ENCODE data around the gene TRAPPC13.
"Not testable (repeated sequence)": the region's sequence is repeated elsewhere in the genome, so short reads cannot be mapped to it uniquely, and the experiment has no call there.

TRAPPC13 gene, protein sequence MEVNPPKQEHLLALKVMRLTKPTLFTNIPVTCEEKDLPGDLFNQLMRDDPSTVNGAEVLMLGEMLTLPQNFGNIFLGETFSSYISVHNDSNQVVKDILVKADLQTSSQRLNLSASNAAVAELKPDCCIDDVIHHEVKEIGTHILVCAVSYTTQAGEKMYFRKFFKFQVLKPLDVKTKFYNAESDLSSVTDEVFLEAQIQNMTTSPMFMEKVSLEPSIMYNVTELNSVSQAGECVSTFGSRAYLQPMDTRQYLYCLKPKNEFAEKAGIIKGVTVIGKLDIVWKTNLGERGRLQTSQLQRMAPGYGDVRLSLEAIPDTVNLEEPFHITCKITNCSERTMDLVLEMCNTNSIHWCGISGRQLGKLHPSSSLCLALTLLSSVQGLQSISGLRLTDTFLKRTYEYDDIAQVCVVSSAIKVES

DNA sequence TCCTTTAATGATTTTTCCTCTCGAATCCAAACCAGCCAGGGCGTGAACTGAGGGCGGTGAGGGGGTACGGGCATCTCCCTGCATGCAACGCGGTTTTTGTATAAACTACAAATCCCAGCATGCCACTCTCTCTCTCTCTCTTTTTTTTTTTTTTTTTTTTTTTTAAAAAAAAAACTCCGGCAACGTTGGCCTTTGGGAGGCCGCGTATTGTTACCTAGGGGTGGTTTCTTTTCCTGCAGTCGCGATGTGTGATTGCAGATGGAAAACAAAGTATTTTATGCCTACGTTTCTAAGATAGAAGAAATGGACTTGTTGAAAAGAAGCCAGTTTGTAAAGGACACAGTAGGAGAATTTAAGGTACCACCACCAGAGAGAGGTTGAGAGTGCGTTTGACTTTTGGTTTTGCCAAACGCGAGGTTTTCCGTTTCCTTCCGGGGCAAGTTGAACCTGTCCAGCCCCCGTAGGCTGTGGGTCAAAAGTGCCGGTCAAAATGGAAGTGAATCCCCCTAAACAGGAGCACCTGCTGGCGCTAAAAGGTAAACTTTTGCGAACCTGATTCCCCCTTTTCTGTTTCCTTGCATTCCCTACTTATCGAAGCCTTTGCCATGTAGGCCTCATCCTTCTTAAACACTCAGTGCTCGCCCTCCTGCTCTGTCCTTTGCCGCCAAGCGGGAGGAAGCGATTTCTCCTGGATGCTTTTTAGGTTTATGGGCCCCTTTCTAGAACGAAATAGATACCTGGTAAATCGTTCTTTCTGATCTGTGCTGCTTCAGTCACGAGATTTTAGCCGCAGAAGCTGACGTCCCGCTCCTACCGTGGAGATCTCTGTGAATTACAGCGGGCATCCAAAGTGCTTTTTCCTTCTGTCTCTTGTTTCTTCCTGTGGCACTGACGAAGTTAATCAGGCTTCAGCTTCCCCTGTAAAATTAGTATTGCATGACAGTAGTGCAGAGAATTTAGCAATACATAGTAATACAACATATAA, at the start of gene TRAPPC13, which contains the start of gene SHLD3:
TSS of gene TRAPPC13 (plus strand) at position 457 of the 985 bp plus-strand sequence. CDS start at position 491, 34 bp downstream.
TSS of gene SHLD3 (plus strand) at position 457 of the 985 bp plus-strand sequence. CDS start 4,561 bp downstream, outside the sequence.
- DNase-seq (ENCODE audit: low read depth), result peak; percentile 65

DNA sequence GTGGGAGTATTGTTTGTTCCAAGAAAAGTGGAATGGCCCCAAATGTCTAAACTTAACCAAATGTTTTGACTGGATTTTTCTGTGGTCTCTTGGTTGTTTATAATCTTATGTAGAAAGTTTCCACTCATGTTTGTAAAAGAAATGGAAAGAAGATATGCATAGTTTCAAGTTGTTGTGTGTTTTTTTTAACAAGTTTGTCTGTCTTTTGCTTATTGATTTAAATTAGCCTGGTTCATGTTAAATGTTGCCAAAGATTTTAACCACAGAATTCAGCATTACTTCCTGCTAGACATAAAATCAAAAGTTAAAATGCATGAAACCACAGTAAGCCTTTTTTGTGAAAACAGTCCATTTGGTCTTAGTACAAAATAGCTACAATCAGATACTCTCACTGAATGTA, 47.7 kb upstream of the TRAPPC13 start:
- no peak for DNase-seq (ENCODE audit: low read depth)

DNA sequence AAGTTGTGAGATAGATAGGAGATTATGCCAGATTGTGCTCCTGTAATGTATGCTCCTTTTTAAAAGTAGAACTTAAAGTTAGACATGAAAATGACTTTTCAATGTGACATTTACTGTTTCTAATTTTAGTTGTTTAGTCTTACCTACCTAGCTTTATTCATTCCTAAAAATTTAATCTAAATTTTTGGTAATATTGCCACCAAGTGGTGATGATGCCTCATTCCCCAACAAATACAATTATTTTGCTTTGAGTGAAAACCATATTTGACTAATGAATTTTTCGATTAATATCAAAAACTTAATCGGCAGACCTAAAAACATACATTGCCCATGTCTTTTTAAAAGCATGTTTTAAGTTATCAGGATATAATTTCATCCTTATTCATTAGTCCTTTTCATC, 36.1 kb upstream of the TRAPPC13 start:
- DNase-seq (ENCODE audit: low read depth), result no peak

DNA sequence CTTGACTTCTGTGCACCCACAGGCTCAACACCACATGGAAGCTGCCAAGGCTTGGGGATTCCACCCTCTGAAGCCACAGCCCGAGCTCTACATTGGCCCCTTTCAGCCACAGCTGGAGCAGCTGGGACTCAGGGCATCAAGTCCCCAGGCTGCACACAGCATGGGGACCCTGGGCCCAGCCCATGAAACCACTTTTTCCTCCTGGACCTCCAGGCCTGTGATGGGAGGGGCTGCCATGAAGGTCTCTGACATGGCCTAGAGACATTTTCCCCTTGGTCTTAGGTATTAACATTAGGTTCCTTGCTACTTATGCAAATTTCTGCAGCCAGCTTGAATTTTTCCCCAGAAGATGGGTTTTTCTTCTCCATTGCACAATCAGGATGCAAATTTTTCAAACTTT, 23.1 kb upstream of the TRAPPC13 start:
- not testable (repeated sequence) for DNase-seq (ENCODE audit: low read depth)

DNA sequence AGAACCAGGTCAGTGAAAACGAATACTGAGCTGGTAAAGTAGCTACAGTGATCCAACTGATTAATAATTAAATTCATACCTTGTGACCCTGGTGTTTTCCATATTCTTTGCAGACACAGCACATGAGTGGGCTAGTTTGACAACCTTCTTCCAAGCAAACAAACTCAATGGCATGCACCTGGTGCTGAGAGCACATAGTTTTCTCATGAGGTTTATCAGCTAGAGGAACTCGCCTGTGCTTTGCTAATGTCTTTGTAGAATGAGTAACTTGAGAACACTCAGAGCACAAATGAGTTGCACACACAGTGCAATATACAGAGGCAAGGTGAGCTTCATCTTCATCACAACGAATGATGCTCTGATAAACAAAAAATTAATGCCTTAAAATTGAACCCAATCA, 13.3 kb upstream of the TRAPPC13 start:
- DNase-seq (ENCODE audit: low read depth), result no peak

DNA sequence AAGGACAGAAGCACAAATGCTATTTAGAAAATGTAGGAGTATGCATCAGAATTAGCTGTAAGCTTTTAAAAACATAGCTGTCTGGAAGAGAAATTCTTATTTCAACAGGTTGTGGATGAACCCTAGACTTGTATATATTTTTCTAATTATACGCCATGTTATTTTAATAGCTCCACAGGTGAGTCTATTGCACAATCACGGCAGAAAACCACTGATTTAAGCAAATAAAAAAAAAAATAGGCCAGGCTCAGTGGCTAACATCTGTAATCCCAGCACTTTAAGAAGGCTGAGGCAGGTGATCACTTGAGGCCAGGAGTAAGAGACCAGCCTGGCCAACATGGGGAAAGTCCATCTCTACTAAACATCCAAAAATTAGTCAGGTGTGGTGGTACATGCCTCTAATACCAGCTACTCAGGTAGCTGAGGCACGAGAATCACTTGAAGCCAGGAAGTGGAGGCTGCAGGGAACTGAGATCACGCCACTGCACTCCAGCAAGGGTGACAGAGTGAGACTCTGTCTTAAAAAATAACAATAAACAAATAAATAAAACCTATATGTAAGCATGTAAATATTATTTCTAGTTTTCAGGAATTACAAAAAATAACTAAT, 12.4 kb upstream of the TRAPPC13 start:
- DNase-seq (ENCODE audit: low read depth), result no peak

DNA sequence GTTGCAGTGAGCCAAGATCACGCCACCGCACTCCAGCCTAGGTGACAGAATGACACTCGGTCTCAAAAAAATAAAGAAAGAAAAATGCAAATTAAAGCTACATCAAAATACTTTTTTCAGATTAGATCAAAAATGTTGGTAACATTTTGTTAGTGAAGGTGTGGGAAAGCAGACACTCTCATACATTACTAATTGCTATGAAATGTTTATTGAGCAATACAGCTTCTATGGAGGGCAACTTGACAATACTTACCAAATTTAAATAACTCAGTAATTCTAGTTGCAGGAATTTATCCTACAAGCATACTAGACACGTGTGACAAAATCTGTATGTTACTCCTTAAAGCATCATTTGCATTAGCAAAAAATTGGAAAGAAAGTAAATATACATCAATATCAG, 4.8 kb upstream of the TRAPPC13 start:
- no peak for DNase-seq (ENCODE audit: low read depth)

DNA sequence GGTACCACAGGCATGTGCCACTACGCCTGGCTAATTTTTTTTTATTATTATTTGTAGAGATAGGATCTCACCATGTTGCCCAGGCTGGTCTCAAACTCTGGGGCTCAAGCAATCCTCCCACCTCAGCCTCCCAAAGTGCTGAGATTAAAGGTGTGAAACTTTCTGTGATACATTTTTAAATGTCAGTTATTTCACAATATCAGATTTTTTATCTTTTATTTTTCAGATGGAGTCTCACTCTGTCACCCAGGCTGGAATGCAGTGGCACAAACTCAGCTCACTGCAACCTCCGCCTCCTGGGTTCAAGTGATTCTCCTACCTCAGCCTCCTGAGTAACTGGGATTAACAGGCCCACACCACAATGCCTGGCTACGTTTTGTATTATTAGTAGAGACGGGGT, 2.9 kb upstream of the TRAPPC13 start:
- not testable (repeated sequence) for DNase-seq (ENCODE audit: low read depth)

DNA sequence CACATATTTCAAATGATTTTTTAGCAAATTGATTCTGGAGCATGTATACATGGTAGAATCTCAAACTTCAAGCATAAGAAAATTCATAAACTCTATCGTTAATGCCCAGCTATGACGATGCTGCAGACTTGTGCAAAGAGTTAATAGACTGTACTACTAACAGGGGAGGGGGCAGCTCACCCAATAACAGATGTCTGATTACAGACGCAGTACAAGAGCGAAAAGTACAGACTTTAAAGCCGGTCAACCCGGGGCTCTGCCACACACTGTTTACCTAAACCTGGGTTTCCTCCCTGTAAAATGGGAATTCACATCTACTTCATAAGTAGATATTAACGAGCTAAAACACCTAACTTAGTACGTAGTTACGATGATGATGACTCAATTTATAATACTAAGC, 1.3 kb upstream of the TRAPPC13 start:
- no peak for DNase-seq (ENCODE audit: low read depth)

DNA sequence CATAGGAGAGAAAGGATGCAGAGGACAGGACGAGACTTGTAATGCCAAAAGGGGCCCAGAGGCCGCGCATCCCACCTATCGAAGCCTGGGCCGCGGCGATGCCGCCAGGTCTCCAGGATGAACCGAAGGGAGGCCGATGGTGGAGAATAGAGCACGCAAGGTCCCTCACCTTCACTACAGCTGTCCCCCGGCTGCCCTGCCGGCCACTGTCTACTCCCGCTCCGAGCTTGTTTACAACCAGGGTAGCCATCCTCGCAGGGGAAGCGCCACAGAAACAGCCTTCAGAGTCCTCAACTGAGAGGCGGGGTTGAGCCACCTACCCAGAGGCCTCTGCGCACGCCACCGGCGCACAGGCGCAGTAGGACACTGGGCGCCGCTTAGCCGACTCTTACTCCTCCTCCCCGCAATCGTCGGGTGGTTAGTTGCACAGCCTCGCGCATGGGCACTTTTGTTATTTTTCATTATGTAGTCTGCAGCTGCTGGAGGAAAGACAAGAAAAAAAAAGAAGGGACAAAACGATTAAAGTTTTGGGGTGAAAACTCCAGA, 729 bp upstream of the TRAPPC13 start, which contains the start of gene TRIM23:
TSS of gene TRIM23 (minus strand) at position 309 of the 546 bp plus-strand sequence. CDS start at position 250, 59 bp downstream.
- peak; percentile 88 for DNase-seq (ENCODE audit: low read depth)

DNA sequence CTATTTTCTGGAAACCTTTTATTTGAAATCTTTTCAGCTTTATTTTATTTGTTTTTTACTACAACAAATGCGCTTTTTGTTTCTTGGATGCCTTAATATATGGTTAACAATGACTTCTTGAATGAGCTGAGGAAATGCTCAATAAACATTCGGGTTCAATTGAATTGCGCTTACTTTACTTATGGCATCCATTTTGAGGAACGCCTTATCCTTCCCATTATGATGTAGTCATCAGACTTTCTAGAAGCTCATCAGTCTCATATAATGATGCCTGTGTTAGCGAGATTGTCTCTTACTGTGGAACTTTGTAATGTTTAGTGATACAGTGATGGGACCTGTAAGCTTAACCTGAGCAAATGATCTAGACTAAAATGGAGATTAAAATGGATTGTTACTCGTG, 916 bp downstream of the TRAPPC13 start:
- DNase-seq (ENCODE audit: low read depth), result no peak

DNA sequence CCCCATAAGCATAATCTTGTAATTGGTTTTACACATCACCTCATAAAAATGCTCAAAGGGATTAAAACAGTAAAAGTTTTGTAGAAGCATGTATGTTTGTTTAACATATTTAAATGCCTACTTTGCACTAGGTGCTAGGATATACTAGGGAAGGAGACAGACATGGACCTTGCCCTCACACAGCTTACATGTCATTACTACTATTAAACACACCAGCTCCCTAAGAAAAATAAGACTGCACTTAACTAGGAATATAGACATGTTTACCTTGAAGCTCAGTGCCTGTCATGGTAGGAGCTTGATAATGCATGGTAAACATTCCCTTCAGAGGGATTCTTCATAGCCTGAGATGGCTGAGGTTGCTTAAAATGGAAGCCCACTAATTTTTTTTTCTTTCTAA, 6.2 kb downstream of the TRAPPC13 start:
- DNase-seq (ENCODE audit: low read depth), result no peak

DNA sequence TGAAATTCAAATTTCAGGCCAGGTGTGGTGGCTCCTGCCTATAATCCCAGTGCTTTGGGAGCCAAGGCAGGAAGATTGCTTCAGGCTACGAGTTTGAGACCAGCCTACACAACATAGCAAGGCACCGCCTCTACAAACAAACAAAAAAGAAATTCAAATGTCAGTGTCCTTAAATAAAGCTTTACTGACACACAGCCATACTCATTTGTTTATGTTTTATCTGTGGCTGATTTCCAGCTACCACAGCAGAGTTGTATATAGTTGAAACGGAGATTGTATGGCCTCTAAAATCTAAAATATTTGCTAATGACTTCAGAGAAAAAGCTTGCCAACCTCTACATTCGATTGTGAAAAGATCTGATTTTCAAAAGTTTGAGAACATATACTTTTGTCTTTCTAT, 15.4 kb downstream of the TRAPPC13 start:
- DNase-seq (ENCODE audit: low read depth), result no peak

DNA sequence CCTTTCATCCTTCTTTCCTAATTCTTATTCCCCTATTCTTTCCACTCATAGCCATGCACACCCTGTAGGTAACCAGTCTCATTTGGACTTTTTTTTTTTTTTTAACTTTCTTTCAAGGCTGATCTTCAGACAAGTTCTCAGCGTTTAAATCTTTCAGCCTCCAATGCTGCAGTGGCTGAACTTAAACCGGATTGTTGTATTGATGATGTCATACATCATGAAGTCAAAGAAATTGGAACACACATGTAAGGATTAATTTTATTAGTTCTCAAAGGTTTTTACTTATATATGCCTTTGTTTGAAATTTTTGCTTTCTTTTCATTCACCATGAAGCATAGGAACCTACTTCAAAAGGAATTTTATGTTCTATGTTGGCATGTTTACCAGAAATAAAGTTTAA, 22.1 kb downstream of the TRAPPC13 start:
- no peak for DNase-seq (ENCODE audit: low read depth)

DNA sequence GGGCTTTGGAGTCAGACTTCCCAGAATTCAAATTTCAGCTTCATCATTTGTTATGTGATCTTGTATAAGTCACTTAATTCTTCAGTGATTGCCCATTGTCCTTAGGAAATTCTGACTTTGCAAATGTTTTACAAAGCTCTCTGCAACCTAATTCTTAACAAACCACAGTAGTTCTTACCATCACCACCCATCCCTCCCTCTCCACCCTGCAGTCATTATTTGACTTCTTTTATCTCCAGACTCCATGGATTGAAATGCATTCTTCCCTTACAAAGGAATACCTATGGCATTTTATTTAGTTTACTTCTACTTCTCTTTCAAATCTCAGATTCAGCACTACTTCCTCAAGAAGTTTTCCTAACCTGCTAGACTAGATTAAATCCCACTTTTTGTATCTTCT, 23.1 kb downstream of the TRAPPC13 start:
- no peak for DNase-seq (ENCODE audit: low read depth)

DNA sequence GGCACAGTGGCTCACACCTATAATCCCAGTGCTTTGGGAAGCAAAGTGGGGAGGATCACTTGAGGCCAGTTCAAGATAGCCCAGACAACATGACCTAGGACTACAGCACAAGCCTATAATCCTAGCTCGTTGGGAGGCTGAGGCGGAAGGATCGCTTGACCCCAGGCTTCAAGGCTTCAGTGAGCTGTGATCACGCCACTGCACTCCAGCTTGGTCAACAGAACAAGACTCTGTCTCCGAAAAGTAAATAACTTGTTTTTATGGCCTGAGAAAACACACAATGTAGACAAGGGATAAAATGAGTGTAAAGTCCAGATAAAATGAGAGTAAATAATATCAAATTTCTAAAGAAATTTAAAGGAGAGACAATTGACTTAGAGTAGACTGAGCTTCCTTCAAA, 26.3 kb downstream of the TRAPPC13 start:
- DNase-seq (ENCODE audit: low read depth), result no peak

DNA sequence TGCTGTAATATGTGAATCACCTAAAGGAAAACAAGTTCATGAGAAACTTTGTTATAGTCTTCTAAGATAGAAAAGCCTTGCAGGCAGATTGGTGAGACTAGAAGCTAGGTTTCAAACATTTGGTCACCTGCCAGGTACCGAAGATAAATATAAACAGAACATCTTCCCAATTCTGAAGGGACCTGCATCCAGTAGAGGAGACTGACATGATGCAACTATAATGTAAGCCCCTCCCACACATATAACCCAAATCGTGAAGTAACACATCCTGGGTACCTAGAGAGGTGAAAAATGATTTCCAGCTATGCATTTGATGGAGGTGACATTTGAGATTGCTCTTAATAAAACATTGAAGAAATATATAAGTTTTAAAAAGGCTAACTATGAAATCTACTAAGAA, 29.9 kb downstream of the TRAPPC13 start:
- DNase-seq (ENCODE audit: low read depth), result no peak

DNA sequence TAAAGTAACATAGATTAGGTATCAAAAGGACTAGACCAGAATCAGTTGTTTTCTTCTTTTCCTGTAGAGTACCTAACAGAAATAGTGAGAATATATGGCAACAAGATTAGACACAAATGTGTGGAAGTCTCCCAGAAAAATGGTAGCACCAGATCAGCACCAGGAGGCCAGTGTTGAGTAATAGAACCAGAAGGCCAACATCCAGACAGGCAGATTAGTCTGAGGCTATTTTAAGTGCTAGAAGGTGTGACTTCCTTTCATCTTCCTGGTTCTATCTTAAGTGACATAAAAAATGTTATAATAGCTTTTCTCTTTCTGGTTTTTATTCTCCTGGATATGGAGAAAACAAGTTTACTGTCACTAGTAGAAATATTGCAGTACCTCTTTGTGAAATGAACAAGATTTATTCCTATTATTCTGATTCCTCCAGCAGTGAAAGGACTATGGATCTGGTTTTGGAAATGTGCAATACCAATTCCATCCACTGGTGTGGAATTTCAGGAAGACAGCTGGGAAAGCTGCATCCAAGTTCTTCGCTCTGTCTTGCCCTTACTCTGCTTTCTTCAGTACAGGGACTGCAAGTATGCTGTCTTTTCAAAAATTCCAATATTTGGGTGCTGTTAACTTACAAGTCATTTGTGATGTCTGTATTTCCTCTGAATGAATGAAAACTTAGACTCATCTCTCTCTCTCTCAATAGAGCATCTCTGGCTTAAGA, 39.1 kb downstream of the TRAPPC13 start:
- DNase-seq (ENCODE audit: low read depth), result no peak

DNA sequence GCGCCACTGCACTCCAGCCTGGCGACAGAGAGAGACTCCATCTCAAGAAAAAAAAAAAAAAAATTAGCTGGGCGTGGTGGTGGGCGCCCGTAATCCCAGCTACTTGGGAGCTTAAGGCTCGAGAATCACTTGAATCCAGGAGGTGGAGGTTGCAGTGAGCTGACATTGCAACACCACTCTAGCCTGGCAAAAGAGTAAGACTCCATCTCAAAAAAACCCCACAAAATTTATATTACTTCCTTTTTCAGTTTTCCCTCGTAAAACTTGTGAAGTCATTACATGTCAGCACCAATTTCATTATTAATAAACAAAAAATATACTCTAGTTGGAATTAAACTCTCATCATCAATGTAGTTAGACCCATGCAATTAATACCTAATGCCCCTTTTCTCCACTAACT, 43.9 kb downstream of the TRAPPC13 start:
- DNase-seq (ENCODE audit: low read depth), result no peak

DNA sequence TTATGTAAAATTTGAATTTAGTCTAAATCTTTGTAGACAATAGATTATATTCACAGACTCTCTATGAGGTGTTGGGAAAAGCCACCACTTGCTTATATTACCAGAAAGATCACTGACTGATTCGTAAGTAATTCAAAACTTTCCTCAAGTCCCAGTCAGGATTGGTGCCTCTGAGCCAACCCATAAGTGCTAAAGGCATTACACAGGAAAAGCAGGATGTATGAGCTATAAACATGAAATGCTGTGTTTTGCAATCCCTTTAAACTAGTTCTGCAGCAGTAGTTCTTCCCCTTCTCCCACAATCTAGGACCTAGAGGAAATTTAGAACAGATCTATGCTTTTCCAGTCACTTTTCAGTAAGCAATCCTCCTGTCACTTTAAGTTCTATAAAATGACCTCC, 48.0 kb downstream of the TRAPPC13 start:
- DNase-seq (ENCODE audit: low read depth), result no peak

DNA sequence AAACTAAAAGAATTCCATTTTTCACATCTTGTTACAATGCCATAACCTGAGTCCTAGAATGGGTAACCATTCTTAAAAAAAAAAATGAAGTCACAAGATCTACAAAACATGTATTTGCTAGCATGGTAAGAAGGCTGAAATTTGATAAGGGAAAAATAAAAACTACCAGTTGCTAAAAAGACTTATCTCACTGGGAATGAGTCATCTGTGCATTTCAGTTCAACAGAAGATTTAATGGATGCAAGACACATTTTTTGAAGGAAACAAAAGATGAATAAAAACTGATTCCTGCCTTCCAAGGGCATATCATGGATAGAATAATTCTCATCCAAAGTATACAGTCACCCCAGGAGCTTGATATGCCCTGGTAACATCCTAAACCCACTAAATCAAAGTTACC, 49.9 kb downstream of the TRAPPC13 start:
- no peak for DNase-seq (ENCODE audit: low read depth)
